Measurements from ENCODE around the gene SLC7A1.

Gene SLC7A1

GRCh38 chr13:29581666-29582065, 13.8 kb downstream of the SLC7A1 start:
- no peak for DNase-seq

GRCh38 chr13:29579094-29579493, 16.4 kb downstream of the SLC7A1 start:
- no peak for DNase-seq

DNA sequence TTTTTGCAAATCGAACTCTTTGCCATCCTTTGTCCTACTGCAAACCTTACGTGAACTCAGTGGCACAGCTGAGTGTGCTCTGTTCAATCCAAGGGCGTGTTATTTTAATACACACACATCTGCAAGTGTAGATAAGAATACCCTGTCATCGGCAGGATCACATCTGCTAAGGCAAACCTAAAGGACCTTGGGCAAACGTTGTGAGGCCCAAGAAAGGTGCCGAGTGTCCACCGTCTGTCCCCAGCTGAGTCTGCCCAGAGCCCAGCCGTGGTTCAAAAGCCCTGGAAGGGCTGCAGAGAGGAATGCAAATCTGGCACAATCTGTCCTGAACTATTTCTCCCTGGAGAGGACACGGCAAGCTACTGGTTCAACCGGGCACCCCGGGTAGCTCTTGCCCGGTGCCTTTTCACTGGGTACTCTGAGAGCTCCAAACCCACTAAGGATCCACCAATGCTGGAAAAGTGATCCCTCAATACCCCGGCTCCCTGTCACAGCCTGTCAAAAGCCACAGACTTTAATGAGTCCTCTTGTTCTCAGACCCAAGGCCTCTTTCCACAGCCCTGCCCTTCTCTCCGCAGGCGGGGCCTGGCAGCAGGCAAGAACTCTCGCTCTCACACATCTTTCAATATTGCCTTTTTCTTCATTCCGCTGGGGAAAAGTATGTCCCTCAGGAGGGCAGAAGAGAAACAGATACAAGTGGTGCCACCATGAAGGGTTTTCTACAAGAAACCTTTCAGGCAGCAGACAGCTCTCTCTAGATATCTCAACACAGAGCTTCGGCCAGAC, 17.0 kb downstream of the SLC7A1 start:
- DNase-seq: no peak

GRCh38 chr13:29577136-29578051, 18.1 kb downstream of the SLC7A1 start:
- DNase-seq: no peak

DNA sequence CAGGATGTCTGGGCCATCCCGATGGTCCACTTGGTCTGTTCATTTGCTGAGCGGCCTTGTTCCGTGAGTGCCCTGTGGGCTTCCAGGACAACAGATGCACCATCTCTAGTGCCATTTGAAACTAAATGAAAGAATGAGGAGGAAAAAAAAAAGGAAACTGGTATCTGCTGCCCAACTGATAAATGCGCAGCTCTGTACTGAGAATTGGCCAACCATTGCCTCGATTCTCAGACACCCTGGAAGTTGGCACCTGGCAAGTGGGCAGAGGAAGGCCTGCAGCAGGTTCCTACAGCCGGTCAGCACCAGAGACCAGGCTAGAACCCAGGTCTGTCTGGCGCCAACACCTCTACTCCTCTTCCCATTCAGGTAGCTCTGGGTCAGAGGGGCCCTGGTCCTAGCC, 18.9 kb downstream of the SLC7A1 start:
- DNase-seq: no peak

DNA sequence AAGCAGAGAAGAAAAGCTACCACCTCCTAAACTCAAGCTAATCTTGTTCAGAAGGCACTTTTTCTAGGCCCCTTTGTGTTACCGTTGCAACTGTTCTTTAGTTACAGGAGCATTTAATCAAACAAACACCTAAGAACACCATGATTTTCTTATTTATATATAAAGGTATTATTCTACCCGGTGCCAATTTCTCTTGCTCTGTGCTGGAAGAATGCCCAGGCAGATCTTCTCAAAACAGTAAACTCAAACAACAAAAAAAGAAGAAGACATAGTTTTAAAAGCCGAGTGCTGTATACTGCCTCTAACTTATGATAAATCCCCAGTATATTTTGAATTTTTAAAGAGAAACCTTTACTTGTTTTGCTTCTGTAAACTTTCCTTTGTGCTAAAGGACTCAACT, 20.4 kb downstream of the SLC7A1 start:
- no peak for DNase-seq

GRCh38 chr13:29573190-29573589, 22.3 kb downstream of the SLC7A1 start:
- no peak for DNase-seq

- no peak for DNase-seq
These were observed 22.9 kb downstream of the SLC7A1 start for GRCh38 chr13:29572575-29572974.

DNA sequence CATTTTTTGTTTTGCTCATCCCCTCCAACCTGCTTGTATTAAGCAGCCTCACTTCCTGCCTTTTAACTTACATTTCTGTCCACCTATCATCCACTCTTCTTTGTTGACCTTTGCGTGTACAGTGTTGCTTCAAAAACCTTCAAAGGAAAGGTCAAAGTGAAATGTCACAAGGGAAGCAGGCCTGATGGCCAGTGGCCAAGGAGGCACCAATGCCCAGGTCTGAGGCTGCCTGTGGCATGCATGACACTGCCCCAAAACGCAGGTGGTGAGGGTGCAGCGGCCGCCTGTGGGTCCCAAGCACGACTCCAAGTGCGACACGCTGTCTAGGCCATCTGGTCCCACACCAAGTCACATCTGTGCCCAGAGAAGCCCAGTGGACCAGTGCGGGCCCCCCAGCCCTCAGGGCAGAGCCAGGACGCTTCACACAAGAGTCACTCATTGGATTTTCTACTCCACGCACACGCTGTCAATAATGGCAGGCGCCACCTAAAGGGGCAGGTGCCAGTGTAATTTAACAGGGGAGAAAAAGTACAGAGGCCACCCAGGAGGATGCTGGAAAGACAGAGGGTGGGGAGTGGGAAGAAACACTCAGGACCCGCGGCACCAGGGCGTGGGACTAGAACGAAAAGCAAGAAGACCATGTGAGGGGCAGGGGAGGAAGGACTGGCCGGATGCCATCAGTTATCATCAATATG, 23.5 kb downstream of the SLC7A1 start:
- no peak for DNase-seq

DNA sequence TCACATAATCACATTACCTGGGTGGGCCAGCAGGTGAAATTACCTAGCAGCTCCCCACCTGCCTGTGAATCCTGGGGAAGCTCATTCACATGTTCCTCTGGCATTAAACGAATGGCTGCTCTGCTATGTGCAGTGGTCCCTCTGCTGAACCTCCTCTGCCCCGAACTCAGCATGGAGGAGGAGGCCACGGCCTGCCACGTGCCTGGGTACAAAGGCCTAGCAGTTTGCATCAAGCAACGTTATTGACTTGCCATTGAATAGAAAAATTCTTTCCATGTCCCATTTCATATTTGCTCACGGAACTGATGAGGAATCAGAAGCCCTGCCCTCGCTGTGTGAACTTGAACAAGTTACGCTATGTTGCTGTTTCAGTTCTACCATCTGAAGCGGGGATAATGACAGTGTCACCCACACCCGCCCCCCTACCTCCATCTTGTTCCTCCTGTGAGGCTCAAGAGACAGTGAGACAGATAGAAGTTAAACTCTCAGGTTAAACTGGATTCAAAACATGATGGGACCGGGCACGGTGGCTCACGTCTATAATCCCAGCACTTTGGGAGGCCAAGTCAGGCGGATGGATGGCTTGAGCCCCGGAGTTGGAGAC, 25.3 kb downstream of the SLC7A1 start:
- DNase-seq: no peak

- no peak for DNase-seq
These were observed 26.0 kb downstream of the SLC7A1 start for GRCh38 chr13:29569253-29570050.

- DNase-seq: no peak
These were observed 26.8 kb downstream of the SLC7A1 start for GRCh38 chr13:29568731-29569130.

- no peak for DNase-seq
These were observed 28.1 kb downstream of the SLC7A1 start for GRCh38 chr13:29567411-29567810.

GRCh38 chr13:29566206-29566605, 29.3 kb downstream of the SLC7A1 start:
- no peak for DNase-seq

DNA sequence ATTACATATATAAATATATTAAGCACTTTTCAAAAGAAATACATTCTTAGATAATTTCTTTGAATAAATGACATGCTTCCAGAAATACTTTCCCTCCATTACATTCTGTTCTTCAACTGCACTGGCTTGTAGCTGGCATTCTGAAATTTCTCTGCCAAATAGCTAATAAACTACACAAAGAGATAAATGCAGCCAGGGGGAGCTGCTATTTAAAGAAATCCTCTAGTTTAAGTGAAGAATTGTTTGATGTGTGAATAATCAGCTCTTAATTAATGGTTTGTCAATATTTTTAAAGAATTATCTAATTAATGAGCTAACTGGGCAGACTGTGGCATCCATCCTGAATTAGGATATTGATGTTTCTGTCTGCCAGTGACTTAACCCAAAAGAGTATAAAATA, 30.7 kb downstream of the SLC7A1 start:
- no peak for DNase-seq

- DNase-seq: no peak
These were observed 31.1 kb downstream of the SLC7A1 start for GRCh38 chr13:29564373-29564772.

- no peak for DNase-seq
These were observed 31.5 kb downstream of the SLC7A1 start for GRCh38 chr13:29563941-29564340.

GRCh38 chr13:29562786-29563438, 32.6 kb downstream of the SLC7A1 start:
- no peak for DNase-seq

DNA sequence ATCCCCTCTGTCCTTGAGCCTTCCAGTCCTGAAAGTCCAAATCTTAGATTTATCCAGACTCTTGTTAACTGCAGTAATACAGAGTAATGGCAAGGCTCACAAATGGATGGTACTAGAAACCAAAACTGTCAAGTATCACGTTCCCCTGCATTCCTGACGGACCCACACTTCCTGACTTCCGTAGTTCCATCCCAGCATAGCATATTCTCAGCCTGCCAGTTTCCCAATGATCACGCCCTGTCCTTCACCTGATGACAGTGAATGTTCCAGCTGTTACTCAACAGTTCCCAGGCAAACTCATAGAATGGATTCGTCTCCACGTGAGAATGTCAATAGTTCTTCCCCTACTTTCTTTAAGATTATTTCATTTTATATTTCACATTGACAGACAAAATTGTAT, 33.6 kb downstream of the SLC7A1 start:
- no peak for DNase-seq

GRCh38 chr13:29556742-29557141, 38.7 kb downstream of the SLC7A1 start:
- DNase-seq: no peak

GRCh38 chr13:29551214-29551613, 44.3 kb downstream of the SLC7A1 start:
- no peak for DNase-seq

All from NCI-H1436 treated with DMSO at 0.1 percent for 48 hours (cell line).